ENCODE measurements around the gene NDUFS8.

DNA sequence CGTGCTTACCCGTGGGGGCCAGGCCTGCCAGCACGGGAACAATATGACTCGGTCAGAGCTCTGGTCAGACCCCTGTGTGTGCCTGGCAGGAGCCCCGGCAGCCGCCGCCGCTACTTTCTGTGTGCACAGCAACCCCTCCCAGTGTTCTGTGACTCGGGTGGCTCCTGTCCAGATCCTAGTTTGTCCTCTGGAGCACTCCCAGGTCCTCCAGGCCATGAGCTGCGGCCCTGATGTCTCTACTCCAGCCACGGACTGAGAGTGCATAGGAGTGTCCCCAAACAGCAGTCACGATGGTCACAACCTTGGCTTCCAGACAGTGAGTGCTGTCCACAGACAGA lies 3.2 kb downstream of the NDUFS8 start:
- no peak for TF ChIP-seq POLR2A (IDR thresholded peaks at IDR 0.05; ENCODE audit: low read depth, low read length)
- TF ChIP-seq TAF1 (IDR thresholded peaks at IDR 0.05; ENCODE audit: borderline replicate concordance, low read depth, low read length), result no peak
- no peak for TF ChIP-seq POLR2AphosphoS5 (IDR thresholded peaks at IDR 0.05; ENCODE audit: low read depth, low read length)
